GM21619 (cell line): ENCODE data around the gene C15orf62.

ENCODE experiments used
- ATAC-seq: cut with Tn5 transposase; IDR thresholded peaks from one replicate; pipeline ENCODE4 v1.9.1; 2021; ENCODE audit not compliant: unreplicated experiment

C15orf62 gene

GRCh38 chr15:40815042-40815698, 45.4 kb downstream of the C15orf62 start:
- ATAC-seq, result no peak

GRCh38 chr15:40819048-40819447, 49.3 kb downstream of the C15orf62 start:
- ATAC-seq, result no peak

GRCh38 chr15:40821195-40821594, 51.4 kb downstream of the C15orf62 start:
- ATAC-seq, result no peak
